HG03066 (cell line): ENCODE results near the gene IRS1.

ENCODE experiments used
- ATAC-seq: cut with Tn5 transposase; IDR thresholded peaks from one replicate; pipeline ENCODE4 v1.9.1; 2021; ENCODE audit warnings: low read depth; ENCODE audit not compliant: unreplicated experiment

Gene IRS1

DNA sequence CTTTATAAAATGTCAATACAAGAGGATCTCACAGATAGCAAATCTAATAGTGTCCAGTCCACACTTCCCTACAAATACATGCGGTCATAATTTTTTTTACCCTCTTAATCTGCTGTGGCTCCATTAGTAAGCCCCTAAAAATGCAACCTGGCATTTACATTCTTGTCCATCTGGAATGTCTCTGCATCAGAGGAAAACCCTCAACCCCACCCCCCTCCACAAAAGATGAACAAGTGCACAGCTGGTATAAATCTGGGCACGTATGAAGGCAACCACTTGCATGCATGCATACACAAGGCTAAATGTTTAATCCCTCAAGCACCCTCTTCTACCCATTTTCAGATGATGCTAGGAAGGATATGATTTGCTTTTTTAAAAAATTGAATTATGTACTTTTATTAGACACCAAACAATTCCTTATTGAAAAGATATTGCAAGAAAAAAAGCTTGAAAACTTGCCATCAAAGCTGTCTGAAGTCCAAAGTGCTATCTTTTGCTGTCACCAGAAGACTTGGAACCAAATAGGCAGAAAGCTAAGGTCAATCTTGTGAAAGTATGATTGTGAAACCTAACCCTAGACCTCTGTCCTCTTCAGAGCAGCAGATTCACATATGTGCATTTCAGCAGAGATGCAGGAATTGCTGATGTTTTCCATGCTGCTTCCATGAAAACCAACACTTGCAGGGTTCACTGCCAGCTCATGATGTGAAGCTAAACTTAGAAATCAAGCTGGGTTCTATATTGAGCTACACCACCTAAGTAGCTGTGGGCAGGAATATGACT lies 39.0 kb downstream of the IRS1 start:
- no peak for ATAC-seq

DNA sequence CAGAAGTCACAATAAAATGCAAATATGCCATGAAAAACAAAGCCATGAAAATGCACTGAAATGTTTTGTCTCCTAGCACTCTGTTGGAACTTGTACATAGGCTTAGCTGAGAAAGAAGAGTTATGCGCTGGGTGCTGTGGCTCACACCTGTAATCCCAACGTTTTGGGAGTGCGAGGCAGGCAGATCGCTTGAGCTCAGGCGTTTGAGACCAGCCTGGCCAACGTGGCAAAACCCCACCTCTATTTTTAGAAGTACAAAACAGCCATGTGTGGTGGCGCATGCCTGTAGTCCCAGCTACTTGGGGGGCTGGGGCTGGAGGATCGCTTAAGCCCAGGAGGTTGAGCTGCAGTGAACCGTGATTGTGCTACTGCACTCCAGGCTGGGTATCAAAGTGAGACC lies 39.9 kb downstream of the IRS1 start:
- ATAC-seq = no peak

DNA sequence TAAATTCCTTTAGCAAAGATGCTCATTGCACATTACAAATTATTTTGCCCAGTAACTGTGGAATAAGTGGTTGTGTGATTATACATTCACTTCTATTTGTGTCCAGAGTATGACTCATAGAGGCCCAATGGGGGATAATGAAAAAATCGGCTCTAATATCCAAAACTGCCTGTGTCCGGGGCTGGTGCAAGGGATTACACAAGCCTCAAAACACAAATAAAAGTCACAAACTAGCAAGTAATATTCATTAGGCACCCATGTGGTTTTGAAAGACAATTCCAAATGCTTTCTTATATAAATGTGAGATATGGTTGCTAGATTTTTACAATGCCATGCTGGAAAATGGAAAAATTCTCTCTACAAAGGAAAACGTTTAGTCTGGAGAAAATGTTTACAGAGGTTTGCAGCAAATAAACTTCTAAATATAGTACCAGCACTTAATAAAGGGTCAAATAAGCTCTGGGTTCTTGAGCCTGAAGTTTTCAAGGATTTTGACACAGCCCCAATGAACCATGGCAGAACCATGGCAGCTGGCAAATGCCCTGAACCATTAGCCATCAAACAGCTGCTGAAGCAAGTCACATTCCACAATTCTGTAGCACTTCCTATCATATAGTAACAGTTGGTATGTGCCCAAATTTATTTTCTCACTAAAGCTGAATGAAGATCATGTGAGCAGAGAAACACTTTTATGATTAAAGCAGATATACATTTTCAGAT lies 40.5 kb downstream of the IRS1 start:
- ATAC-seq = no peak

DNA sequence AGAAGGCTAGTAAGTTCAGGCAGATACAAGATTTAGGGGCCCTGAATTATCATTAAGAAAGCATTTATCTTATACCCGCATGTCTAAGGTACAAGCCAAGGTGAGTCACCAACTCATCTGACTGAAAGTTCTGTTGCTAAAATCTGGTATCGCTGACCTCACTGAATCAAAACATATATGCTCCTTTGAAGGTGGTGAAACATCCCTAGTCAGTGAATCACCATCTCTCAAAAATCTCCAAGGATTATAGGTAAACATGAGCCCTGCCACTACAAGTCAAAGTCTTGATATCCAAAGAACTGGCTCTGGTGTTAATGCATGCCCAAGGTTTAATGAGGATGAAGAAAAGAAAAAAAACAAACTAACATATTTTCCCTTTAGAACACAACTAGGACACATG lies 43.5 kb downstream of the IRS1 start:
- ATAC-seq = no peak

DNA sequence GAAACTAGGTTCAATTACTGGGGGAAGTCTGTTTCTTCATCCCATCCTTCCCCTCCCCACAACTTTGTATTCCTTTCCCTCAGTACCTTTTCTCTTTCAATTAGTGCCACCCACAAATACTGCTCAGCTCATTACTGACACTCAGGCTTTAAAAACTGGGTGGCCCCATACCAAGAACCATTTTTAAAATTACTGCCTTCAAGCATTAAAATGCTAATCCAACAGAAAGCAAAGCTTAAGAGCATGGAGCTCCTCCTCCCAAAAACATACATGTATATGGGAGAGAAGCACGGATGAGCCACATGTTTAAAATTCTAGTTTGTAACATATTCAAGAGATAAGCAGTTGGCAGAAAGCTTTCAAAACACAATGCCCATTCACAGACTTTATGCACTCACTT lies 44.0 kb downstream of the IRS1 start:
- ATAC-seq = no peak

DNA sequence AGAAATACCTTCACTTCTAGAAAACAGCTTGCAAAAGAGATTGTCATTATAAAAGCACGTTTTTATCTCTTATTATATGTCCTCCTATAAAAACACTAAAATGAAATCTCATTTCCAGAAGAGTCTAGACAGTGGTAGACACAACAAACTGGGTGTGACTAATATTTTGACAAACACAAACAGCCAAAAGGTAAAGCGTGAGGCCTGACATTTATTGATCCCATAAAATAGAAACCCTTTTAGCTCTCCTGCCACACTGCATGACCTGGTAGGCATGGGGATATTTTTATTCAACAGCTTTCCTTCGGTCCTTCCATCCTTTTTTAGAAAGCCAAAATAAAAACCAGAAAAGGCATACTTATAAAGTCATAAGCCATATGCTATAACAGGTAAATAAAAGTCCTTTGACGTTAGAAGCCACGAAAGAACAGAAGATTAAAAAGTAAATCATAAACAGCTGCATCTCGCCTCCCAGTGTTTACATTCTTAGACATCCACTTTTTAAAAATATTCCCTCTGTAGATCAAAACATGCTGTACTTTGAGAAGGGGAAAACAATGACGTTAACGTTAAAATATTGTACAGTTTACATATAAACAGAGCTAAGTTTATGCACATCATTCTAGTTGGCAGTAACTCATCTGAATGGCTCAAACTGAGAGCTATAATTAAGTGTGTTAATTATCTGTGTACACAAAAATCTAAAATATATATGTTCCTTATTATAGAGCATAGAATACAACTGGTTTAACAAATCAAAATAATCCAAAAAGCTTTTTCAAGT lies 44.6 kb downstream of the IRS1 start:
- no peak for ATAC-seq

DNA sequence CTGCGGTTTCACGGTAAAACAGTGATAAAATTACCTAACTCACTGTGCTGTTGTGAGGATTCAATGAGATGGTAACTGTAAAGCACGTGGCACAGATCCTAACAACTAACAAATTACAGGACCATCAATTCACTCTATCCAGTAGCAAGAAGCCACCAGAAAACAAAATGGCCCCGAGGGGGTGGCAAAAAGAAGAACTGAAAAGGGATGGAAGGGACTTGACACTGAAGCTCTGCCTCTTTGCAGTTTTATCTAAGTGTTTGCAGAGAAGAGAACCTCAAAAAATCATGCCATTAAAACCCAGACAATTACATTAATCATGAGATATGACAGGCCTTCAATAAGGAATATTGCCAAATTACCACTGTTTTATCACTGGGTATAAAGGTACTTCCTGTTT lies 46.7 kb downstream of the IRS1 start:
- ATAC-seq = no peak

DNA sequence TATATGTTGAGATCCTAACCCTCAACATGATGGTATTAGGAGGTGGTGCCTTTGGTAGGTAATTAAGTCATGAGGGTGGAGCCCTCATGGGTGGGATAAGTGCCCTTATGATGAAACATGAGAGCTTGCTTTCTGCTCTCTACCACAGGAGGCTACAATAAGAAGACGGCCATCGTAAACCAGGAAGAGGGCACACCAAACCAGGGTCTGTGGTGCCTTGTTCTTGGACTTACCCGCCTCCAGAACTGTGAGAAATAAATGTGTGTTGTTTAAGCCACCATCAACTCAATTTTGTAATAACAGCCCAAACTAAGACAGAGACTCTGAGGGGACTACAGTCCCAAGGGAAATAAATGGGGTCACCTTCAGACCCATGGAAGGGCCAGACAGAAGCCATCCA lies 52.3 kb downstream of the IRS1 start:
- no peak for ATAC-seq

DNA sequence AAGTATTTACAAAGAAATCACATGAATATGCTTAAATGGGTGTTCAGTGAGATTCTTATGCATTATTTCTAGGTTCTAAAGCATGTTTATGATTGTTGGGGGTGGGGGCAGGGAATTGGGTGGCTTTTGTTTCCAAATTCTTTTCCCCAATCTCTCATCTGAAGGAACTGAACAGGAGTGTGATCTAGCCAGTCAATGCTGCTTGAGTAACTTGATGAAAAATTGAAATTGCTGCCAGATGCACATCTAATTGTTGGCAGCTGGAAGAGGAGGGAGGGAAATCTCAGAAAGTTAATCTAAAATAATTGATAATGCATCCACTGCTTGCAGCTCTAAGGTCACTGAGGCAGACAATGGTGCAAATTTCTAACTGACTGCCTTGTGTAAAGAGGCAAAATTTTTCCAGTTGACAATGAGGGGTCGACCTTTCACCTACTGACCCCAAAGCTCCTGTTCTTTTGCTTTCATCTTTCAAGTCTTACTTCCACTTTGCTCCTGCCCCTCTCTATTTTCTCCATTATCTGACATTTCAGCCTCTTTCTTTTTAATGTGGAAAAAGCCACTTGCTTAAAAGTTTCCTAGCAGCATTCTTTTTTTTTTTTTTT lies 53.3 kb downstream of the IRS1 start:
- no peak for ATAC-seq

DNA sequence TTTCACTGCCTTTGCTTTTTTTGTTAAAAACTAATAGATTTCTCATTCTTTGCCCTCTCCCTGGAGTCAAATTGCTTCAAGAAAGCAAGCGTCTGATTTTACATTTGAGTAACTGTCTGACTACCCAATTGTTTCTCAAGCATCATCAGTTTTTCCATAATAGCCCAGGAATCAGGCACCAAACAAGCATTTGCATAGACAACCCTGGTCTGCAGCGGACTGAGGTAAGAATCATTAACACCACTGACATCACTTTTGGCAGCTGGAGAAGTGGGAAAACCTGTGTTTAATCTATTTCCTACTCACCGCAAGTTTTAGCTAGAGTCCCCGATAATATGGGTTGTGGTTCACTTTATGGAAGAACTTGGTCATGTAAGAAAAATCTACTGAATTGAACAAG lies 55.7 kb downstream of the IRS1 start:
- no peak for ATAC-seq

DNA sequence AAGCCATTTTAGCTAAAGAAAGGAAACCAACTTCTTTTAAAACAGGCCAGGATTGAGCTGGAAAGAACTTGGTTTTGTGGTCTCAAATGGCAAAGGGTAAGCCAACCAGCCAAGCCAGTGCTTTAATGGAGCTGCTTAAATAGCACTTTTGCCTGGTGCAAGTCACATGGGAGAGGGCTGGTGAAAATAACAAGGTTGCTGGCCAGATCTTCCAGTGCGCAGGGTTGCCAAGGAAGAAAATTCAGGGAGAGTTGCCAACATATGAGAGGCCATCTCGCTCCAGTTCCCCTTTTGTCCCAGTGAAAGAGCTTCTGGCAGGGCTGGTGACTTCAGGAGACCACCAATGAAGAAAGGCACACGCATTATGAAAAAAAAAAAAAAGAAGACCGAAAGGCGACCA lies 57.3 kb downstream of the IRS1 start:
- no peak for ATAC-seq

DNA sequence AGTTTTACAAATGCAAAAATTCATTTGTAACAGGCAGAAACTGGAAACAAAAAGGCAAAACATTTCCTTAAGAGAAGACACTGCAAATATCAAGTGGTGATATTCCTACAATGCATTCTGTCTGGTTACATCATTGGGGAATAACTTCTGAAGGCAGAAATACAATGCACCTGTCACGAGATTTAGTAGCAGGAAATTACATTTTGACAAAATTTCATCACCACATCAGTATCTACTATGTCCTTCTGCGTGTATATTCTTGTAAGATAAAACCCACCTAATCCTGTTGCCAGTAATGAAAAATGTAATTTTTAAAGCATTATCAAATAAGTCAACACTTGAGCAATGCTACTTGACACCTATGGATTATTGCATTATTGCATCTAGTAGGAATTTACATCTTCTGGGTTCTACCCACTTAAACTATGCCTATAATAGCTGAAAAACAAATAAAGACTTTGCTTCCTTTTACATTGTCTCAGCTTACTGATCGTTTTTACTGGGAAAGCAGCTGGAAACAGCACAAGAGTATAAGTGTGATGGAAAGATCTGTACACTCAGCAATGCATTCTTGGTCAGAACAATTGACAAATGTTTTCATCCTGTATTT lies 59.5 kb downstream of the IRS1 start:
- no peak for ATAC-seq

DNA sequence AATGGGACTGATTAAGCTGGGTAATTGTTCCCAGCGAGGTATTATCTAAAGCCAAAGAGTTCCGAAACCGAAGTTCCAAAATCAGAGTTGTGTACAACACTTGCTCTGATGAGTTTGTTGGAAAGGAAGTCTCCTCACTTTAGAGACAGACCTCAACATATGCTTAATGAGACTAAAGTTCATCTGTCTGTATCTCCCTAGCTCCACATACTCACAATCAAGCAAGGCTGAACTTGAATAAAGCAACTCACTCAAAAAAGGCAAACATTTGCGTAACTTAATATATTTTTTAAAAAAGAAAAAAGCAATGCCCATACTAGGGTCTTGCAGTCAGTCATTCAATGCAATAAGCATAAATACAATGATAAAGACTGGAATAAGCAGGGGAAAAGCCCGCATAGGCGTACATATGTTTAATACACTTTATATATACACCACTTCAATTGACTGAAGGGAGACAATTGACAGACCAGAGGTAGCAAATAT lies 60.0 kb downstream of the IRS1 start:
- no peak for ATAC-seq

DNA sequence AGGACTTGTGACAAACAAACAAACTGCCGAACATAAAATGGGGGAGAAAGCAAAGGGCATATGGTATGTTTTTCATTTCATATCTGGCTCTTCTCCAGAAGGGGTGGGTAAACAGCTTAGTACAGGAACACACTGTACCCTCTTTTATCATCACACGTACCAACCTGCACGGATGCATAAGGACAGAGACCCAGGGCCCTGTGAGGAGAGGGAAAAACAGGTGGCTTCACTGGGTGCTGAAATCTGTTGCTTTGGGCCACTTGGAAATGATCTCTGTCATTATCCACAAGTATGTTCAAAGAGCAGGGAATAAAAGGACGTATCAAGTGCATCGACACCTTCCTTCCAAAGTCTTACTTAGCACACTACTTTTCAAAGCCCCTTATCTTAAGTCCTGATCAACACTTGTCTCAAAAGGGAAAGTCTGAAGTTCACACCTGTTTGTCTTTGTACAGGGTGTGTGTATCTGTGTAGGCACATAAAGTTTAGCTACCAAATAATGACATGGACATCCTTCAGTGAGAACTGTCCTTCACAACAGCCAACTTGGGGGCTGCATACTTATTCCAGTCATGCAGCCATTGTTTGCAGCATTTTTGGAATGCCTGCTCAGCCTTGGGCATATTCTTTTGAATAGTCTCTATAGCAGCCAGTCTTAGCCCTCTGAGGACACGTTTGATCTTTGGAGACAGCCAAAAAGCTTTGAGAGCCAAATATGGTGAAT lies 60.6 kb downstream of the IRS1 start:
- ATAC-seq = no peak

DNA sequence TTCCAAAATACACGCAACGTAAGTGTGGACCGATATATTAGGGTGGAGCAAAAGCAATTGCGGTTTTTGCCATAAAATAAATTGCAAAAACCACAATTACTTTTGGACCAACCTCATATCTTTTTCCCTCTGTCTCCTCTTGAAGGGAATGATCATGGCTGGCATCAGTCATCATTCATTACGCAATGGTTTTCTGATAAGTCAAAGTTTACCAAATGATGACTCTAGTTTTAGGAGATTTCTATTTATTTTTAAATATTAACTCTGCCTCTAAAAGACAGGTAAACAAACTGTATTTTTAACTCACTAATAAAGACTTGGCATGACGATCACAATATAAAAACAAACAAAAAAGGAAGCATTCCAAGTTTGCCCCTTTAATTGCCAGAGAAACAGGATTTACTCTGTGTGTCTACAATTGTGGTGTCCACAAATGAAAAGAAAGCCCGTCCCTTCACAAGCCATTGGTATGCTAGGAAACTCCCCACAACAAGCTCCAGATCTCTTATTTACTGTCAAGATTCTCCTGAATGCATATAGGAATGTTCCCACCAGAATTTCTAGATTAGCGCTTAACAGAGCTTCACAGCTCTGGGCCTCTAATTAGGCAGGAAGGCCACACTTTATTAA lies 61.3 kb downstream of the IRS1 start:
- ATAC-seq = no peak

DNA sequence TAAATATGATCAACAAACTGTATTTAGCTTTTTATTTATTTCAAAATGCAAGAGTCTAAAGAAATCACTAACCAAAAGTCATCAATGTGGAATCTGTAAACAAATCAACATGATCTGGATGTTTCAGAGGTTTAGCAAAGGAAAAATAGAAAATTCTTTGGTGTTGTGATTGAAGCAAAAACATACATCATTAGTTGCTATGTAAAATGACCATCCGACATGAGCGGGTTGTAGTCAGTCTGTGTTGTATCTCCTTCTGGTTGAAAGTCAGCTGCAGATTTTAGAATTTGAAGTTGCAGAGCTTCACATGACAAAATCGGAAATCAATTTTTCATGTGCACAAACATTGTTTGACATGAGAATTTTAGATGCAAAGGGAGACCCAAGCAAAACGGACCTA lies 63.2 kb downstream of the IRS1 start:
- no peak for ATAC-seq

DNA sequence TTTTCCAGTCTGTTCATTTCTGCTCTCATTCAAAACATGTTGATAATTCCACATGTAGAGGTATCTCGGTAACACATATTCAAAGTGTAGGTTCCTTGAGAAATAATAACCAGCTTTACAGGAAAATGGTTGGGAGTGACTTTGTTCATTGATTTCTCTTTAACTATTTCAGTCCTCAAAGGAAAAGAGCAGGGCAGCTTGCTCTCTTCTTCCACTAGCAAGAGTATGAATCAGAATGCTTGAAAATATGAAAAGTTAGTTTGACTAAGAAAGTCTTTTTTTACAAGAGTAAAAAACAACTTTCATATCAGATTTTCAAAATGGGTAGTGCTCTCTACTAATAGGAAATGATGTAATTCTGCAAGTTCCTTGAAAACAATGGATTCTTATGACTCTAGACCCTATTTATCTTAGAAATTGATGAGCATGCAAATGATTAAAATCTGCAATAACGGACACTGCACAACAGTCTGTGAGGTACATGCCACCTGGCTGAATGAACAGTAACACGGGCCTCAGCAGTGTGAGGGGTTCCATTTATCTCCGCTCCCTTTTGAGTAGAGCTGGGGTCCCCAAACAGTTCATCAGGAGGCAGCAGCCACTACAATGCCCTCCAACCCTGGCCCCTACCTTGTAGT lies 65.6 kb downstream of the IRS1 start:
- no peak for ATAC-seq

DNA sequence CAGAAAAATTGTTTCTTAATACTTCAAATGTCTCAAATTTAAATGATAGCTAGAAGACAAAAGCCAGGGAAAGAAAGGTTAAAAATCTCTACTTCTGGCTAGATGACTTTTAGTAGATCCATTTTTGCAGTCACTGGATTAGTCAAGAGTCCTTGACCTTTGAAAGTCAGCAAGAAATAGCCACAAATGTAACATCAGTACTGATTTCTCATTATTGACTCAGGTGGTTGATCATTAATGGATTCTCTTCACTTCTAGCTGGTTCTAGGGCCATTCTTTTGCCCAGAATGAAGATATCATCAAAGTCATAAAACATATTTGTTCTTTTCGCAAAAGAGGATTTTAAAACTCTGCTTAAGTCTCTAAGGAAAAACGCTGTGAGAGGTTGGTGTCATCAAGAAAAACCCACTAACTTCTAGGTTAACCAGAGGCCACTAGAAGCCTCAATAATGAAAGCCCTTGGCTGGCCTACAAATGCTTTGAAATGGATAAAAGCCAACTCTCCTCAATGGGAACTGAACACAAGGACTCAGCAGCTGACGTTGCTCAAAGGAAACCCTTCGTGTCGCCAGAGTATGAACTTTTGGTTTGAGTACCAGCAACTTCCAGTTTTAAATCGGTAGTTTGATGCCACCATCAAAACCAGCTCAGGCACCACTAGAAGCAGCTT lies 66.3 kb downstream of the IRS1 start:
- no peak for ATAC-seq
